HepG2 (cell line): ENCODE results near the gene NDUFS2. TPM values are rescaled to one million over a fixed set of nuclear protein-coding genes. Genes with fewer than 3 reads are reported as not detected.

Experiments
- BCLAF1 ChIP-seq: fragments of 450-650 bp; IDR thresholded peaks from 2 replicates; pipeline ENCODE4 v1.6.1; 2017; ENCODE audit warnings: mild to moderate bottlenecking
- DR1 ChIP-seq: sonication (generic); formaldehyde crosslinking; IDR thresholded peaks from 2 replicates; pipeline ENCODE4 v1.8.0; 2021; ENCODE audit warnings: mild to moderate bottlenecking, missing genetic modification reagents, inconsistent platforms
- GATAD1 ChIP-seq: IDR thresholded peaks from 2 replicates; pipeline ENCODE4 v1.6.1; 2016; ENCODE audit warnings: missing genetic modification reagents, missing compliant biosample characterization
- HBP1 ChIP-seq: IDR thresholded peaks from 2 replicates; pipeline ENCODE4 v1.6.1; 2016; ENCODE audit warnings: low read depth, control low read depth
- HNRNPL ChIP-seq: fragments of 200-400 bp; formaldehyde crosslinking; IDR thresholded peaks from 2 replicates; pipeline ENCODE4 v1.6.1; 2017; ENCODE audit warnings: mild to moderate bottlenecking, low read depth, low read length
- HOXA7 ChIP-seq: sonication (generic); formaldehyde crosslinking; IDR thresholded peaks from 2 replicates; pipeline ENCODE4 v1.8.1; 2022; ENCODE audit warnings: mild to moderate bottlenecking, missing genetic modification reagents, moderate library complexity
- JUND ChIP-seq: sonication (generic); formaldehyde crosslinking; IDR thresholded peaks from 2 replicates; pipeline ENCODE4 v1.8.0; 2022; ENCODE audit warnings: mild to moderate bottlenecking, missing genetic modification reagents
- KAT2B ChIP-seq: fragments of 150-350 bp; IDR thresholded peaks from 2 replicates; pipeline ENCODE4 v1.6.1; 2014; ENCODE audit warnings: low read depth, low read length, borderline replicate concordance
- KLF13 ChIP-seq: sonication (generic); formaldehyde crosslinking; IDR thresholded peaks from 2 replicates; pipeline ENCODE4 v1.4.0; 2020; ENCODE audit warnings: mild to moderate bottlenecking, missing genetic modification reagents
- MYNN ChIP-seq: sonication (generic); formaldehyde crosslinking; IDR thresholded peaks from 2 replicates; pipeline ENCODE4 v1.4.0; 2020; ENCODE audit warnings: mild to moderate bottlenecking, low read depth, missing genetic modification reagents
- NBN ChIP-seq: fragments of 450-650 bp; conservative IDR thresholded peaks from 2 replicates; pipeline ENCODE4 v1.6.1; 2017
- RAD51 ChIP-seq: fragments of 450-650 bp; IDR thresholded peaks from 2 replicates; pipeline ENCODE4 v1.6.1; 2016; ENCODE audit warnings: borderline replicate concordance
- REST ChIP-seq, 2 experiments: IDR thresholded peaks; 2 replicates each; pipeline ENCODE4 v1.6.1; 2011 to 2012; ENCODE audit warnings: low read length in 2 of 2, borderline replicate concordance in 1 of 2, low read depth in 1 of 2, mild to moderate bottlenecking in 1 of 2, moderate library complexity in 1 of 2
- U2AF1 ChIP-seq: fragments of 200-400 bp; formaldehyde crosslinking; optimal IDR thresholded peaks from 2 replicates; pipeline ENCODE3; 2017; ENCODE audit warnings: mild to moderate bottlenecking, low read depth, low read length
- ZBTB25 ChIP-seq: IDR thresholded peaks from 2 replicates; pipeline ENCODE4 v1.6.1; 2018; ENCODE audit warnings: missing genetic modification reagents
- ZNF235 ChIP-seq: sonication (generic); formaldehyde crosslinking; IDR thresholded peaks from 2 replicates; pipeline ENCODE4 v1.8.1; 2023; ENCODE audit warnings: mild to moderate bottlenecking, missing genetic modification reagents, borderline replicate concordance
- ZNF274 ChIP-seq: sonication (generic); formaldehyde crosslinking; IDR thresholded peaks from 2 replicates; pipeline ENCODE4 v1.5.1; 2020; ENCODE audit warnings: mild to moderate bottlenecking, missing genetic modification reagents
- ZNF547 ChIP-seq: sonication (generic); formaldehyde crosslinking; IDR thresholded peaks from 2 replicates; pipeline ENCODE4 v1.5.1; 2020; ENCODE audit warnings: mild to moderate bottlenecking, missing genetic modification reagents
- ZNF777 ChIP-seq: sonication (generic); formaldehyde crosslinking; IDR thresholded peaks from 2 replicates; pipeline ENCODE4 v1.4.0; 2020; ENCODE audit warnings: missing genetic modification reagents
- ZNF850 ChIP-seq: sonication (generic); formaldehyde crosslinking; conservative IDR thresholded peaks from 2 replicates; pipeline ENCODE4 v1.9.0; 2021; ENCODE audit warnings: mild to moderate bottlenecking, missing genetic modification reagents
- ZSCAN30 ChIP-seq: sonication (generic); formaldehyde crosslinking; IDR thresholded peaks from 2 replicates; pipeline ENCODE4 v1.5.0; 2020; ENCODE audit warnings: mild to moderate bottlenecking, missing genetic modification reagents
- polyA plus RNA-seq, 8 experiments: library from polyadenylated mRNA; depleted of rRNA in 3 of 8; stranded (reverse) in 7 of 8; unstranded in 1 of 8; fragments of >200 nt; fragmentation: Illumina TruSeq in 4 of 8; extraction: Trizol in 4 of 8; gene quantifications; 2 replicates each; pipeline versions ENCODE4 v1.2.1 to v1.2.3, GENCODE V29; 2011 to 2016; ENCODE audit warnings: low read depth in 4 of 8, missing spikeins in 1 of 8, mixed read lengths in 1 of 8; ENCODE audit not compliant: insufficient read depth in 1 of 8
- total RNA-seq, 5 experiments: library from RNA; depleted of rRNA; stranded (reverse); fragments of >200 nt; fragmentation: Illumina TruSeq; extraction: Trizol; gene quantifications; 2 replicates each; pipeline ENCODE4 v1.2.3, GENCODE V29; 2016; ENCODE audit warnings: low read depth in 1 of 5

NDUFS2 gene
- total and polyA plus RNA-seq, 2 of the 13 experiments (the other 11 are each of a cell fraction or from before 2014, with no cell fraction given), result 89.9 to 118 TPM

- TF ChIP-seq BCLAF1, result no peak
- peak; percentile 64 for TF ChIP-seq U2AF1
- no peak for TF ChIP-seq HNRNPL
- TF ChIP-seq ZNF777 (CRISPR knock-in tag), result no peak; the same call in 1 of the 2 replicates
- TF ChIP-seq HOXA7 (CRISPR knock-in tag), result no peak
- TF ChIP-seq ZNF850 (CRISPR knock-in tag), result no peak
- TF ChIP-seq REST (IDR thresholded peaks at IDR 0.05; ENCODE audit: borderline replicate concordance in 1 of 2, low read depth in 1 of 2, low read length in 2 of 2), result peak in 1 of 2 experiments; percentile 22; a peak in 1 of 4 replicates
- TF ChIP-seq ZNF547, result 0 out of 2 replicates have a peak, but pooled peaks have one; percentile 40
- TF ChIP-seq KLF13, result no peak
- 0 out of 2 replicates have a peak, but pooled peaks have one; percentile 41 for TF ChIP-seq ZBTB25 (CRISPR knock-in tag)
- TF ChIP-seq GATAD1 (CRISPR knock-in tag), result peak; percentile 78
- peak; percentile 75; the same call in 1 of the 2 replicates for TF ChIP-seq ZNF235 (CRISPR knock-in tag)
- peak; percentile 50; the same call in 1 of the 2 replicates for TF ChIP-seq HBP1 (CRISPR knock-in tag)
- TF ChIP-seq RAD51, result no peak
- peak; percentile 68; the same call in 1 of the 2 replicates for TF ChIP-seq ZNF274 (CRISPR knock-in tag)
- no peak for TF ChIP-seq MYNN
- TF ChIP-seq KAT2B, result no peak
- TF ChIP-seq DR1, result 0 out of 2 replicates have a peak, but pooled peaks have one; percentile 51
- TF ChIP-seq ZSCAN30 (CRISPR knock-in tag), result no peak
- TF ChIP-seq NBN, result no peak
- TF ChIP-seq JUND (CRISPR knock-in tag), result peak; percentile 52; the same call in 1 of the 2 replicates
Measured at GRCh38 chr1:161177112-161177935, 24.8 kb upstream of the NDUFS2 start, which contains the start of gene B4GALT3 (continued).
